HEK293 (cell line): ENCODE measurements around the gene OR6B1.

Experiments
- GLI2 ChIP-seq: fragments of 450-650 bp; formaldehyde crosslinking; IDR thresholded peaks from 2 replicates; pipeline ENCODE4; 2017; ENCODE audit warnings: missing biosample characterization, missing genetic modification characterization, low read depth, borderline replicate concordance
- KLF16 ChIP-seq: fragments of 450-650 bp; formaldehyde crosslinking; IDR thresholded peaks from 2 replicates; pipeline ENCODE4 v1.5.1; 2017; ENCODE audit warnings: missing biosample characterization, missing genetic modification characterization
- ZBTB11 ChIP-seq: fragments of 450-650 bp; formaldehyde crosslinking; conservative IDR thresholded peaks from 2 replicates; pipeline ENCODE4 v1.5.1; 2016; ENCODE audit warnings: low read depth, missing biosample characterization, missing genetic modification characterization
- ZNF157 ChIP-seq: fragments of 450-650 bp; formaldehyde crosslinking; IDR thresholded peaks from 2 replicates; pipeline ENCODE4 v1.5.1; 2016; ENCODE audit warnings: missing biosample characterization, missing genetic modification characterization
- ZNF169 ChIP-seq: fragments of 450-650 bp; formaldehyde crosslinking; IDR thresholded peaks from 2 replicates; pipeline ENCODE4 v1.5.1; 2016; ENCODE audit warnings: missing biosample characterization, missing genetic modification characterization
- ZNF18 ChIP-seq: fragments of 450-650 bp; formaldehyde crosslinking; IDR thresholded peaks from 2 replicates; pipeline ENCODE4 v1.5.1; 2016; ENCODE audit warnings: missing biosample characterization, missing genetic modification characterization
- ZNF280C ChIP-seq: fragments of 450-650 bp; formaldehyde crosslinking; IDR thresholded peaks from 2 replicates; pipeline ENCODE4 v1.5.1; 2016; ENCODE audit warnings: missing biosample characterization, missing genetic modification characterization
- ZNF510 ChIP-seq: fragments of 450-650 bp; formaldehyde crosslinking; IDR thresholded peaks from 2 replicates; pipeline ENCODE4 v1.5.1; 2018; ENCODE audit warnings: mild to moderate bottlenecking, missing genetic modification characterization, missing biosample characterization; ENCODE audit not compliant: insufficient replicate concordance
- ZNF558 ChIP-seq: fragments of 450-650 bp; formaldehyde crosslinking; IDR thresholded peaks from 2 replicates; pipeline ENCODE4 v1.5.1; 2016; ENCODE audit warnings: missing biosample characterization, missing genetic modification characterization
- ZNF76 ChIP-seq: fragments of 450-650 bp; formaldehyde crosslinking; IDR thresholded peaks from 2 replicates; pipeline ENCODE4; 2016; ENCODE audit warnings: low read depth, missing biosample characterization, missing genetic modification characterization, borderline replicate concordance
- TF ChIP-seq, protein P1 (sequence below): sonication (generic); formaldehyde crosslinking; IDR thresholded peaks from 2 replicates; pipeline ENCODE4 v1.8.1; 2022; ENCODE audit warnings: mild to moderate bottlenecking, moderate library complexity, missing genetic modification reagents
- TF ChIP-seq, protein P2 (sequence below): fragments of 450-650 bp; formaldehyde crosslinking; IDR thresholded peaks from 2 replicates; pipeline ENCODE4 v1.5.1; 2016; ENCODE audit warnings: missing biosample characterization, missing genetic modification characterization

GRCh38 chr7:144037414-144038035 is 37.4 kb downstream of the OR6B1 start:
- no peak for TF ChIP-seq ZBTB11
- TF ChIP-seq ZNF558 (tag by site-specific recombination), result no peak
- TF ChIP-seq ZNF510 (tag by site-specific recombination), result no peak
- no peak for TF ChIP-seq ZNF18
- TF ChIP-seq GLI2, result no peak
- no peak for TF ChIP-seq ZNF76
- TF ChIP-seq ZNF169 (tag by site-specific recombination), result no peak
- no peak for TF ChIP-seq ZNF157 (tag by site-specific recombination)
- TF ChIP-seq, protein P1, sequence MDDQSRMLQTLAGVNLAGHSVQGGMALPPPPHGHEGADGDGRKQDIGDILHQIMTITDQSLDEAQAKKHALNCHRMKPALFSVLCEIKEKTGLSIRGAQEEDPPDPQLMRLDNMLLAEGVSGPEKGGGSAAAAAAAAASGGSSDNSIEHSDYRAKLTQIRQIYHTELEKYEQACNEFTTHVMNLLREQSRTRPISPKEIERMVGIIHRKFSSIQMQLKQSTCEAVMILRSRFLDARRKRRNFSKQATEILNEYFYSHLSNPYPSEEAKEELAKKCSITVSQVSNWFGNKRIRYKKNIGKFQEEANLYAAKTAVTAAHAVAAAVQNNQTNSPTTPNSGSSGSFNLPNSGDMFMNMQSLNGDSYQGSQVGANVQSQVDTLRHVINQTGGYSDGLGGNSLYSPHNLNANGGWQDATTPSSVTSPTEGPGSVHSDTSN (CRISPR knock-in tag), result no peak
- TF ChIP-seq, protein P2, sequence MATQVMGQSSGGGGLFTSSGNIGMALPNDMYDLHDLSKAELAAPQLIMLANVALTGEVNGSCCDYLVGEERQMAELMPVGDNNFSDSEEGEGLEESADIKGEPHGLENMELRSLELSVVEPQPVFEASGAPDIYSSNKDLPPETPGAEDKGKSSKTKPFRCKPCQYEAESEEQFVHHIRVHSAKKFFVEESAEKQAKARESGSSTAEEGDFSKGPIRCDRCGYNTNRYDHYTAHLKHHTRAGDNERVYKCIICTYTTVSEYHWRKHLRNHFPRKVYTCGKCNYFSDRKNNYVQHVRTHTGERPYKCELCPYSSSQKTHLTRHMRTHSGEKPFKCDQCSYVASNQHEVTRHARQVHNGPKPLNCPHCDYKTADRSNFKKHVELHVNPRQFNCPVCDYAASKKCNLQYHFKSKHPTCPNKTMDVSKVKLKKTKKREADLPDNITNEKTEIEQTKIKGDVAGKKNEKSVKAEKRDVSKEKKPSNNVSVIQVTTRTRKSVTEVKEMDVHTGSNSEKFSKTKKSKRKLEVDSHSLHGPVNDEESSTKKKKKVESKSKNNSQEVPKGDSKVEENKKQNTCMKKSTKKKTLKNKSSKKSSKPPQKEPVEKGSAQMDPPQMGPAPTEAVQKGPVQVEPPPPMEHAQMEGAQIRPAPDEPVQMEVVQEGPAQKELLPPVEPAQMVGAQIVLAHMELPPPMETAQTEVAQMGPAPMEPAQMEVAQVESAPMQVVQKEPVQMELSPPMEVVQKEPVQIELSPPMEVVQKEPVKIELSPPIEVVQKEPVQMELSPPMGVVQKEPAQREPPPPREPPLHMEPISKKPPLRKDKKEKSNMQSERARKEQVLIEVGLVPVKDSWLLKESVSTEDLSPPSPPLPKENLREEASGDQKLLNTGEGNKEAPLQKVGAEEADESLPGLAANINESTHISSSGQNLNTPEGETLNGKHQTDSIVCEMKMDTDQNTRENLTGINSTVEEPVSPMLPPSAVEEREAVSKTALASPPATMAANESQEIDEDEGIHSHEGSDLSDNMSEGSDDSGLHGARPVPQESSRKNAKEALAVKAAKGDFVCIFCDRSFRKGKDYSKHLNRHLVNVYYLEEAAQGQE (tag by site-specific recombination), result no peak
- no peak for TF ChIP-seq KLF16
- no peak for TF ChIP-seq ZNF280C (tag by site-specific recombination)
